Ramos (cell line): ENCODE measurements around the gene WDR62.

ENCODE experiments used
- in situ Hi-C: fragments of 300-500 bp; cut with MboI; formaldehyde crosslinking; loops from one replicate; pipeline ENCODE4 v1.14.3; 2022; ENCODE audit warnings: low sequenced_read_pairs; ENCODE audit not compliant: unreplicated experiment

WDR62 gene

DNA sequence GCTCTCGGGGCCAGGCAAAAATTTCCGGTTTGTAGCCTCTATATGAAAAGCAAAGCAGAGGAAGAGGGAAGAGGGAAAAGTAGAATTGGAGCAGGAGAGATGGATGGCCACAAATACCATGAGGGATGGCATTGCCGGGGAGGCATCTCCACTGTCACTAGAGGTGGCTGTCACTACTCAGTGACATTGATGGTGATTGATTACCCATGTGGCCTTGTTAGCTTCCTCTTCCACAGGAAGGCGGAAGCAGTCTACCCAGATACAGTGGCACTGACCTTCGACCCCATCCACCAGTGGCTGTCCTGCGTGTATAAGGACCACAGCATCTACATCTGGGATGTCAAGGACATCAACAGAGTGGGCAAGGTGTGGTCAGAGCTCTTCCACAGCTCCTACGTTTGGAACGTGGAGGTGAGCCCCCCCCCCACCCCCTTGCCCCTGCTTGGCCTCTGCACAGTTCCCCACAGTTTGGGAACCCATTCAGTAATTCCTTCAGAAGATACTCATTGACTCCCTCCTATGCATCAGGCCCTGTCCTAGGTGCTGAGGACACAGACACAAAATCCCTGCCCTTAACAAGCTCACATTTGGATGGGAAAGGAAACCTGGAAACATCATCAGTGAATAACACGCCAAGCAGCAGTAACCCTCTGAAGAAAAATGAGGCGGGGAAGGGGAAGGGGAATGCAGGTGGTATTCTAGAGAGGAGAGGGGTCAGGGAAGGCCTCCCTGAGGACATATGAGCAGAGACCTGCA lies 18.6 kb downstream of the WDR62 start:
- in situ Hi-C loops = no loop called here

DNA sequence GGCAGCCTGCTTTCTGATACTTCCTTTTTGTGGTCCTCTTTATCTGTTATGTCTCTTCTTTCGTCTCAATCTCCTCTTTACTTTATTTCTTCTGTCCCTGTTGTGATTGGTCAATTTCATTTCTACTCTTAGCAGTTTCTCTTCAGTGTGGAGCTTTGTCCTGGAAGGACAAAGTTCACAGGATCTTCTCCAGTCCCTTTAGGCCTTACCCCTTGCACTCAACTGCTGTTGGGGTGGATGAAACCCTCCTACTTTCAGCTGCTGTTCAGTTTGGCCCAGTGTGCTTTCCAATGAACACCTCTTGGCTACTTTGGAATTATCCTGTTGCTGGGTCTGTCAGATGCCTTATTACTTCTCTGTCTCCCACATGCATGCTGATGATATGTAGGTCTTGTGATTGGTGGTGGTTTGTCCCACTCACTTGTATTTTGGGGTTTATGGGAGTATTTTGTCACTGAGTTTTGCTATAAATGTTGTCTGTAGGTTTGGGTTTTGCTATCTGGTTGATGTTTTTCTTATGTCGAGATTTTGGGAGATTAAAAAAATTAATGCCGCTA lies 24.8 kb downstream of the WDR62 start:
- in situ Hi-C loops = no loop called here

DNA sequence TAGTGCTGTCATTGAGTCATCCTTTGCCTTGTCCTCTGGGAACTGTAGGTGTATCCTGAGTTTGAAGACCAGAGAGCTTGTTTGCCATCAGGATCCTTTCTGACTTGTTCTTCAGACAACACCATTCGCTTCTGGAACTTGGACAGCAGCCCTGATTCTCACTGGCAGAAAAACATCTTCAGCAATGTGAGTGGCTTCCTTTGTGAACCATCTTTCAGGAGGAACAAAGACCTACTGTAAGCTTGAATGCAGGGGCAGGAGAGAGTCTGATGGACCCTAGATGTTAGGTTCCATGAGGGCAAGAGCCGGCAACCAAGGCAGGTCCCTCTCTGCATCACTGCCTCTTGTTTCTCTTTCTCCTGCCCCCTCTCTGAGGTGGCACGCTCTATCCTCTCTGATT lies 26.7 kb downstream of the WDR62 start:
- in situ Hi-C loops = no loop called here

DNA sequence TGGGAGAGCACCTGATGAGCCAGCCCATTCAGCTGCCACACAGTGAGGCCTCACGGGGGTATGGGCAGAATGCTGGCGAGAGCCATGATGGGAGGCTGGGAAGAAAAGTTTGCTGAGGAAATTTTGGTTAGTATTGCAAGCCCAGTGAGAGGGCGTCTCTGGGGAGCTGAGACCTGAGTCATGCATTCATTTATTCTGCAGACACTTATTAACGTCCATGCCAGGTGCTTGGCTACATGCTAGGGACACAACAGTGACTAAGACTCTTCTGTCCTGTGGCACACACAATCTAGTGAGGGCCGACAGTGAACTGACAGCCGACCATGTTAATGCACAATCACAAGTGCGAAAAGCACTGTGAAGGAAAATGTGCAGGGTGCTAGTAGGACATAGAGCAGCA lies 27.2 kb downstream of the WDR62 start:
- in situ Hi-C loops = no loop called here

GRCh38 chr19:36082916-36083315 lies 28.2 kb downstream of the WDR62 start:
- in situ Hi-C loops = no loop called here

GRCh38 chr19:36084231-36085009 lies 29.7 kb downstream of the WDR62 start:
- in situ Hi-C loops = no loop called here

DNA sequence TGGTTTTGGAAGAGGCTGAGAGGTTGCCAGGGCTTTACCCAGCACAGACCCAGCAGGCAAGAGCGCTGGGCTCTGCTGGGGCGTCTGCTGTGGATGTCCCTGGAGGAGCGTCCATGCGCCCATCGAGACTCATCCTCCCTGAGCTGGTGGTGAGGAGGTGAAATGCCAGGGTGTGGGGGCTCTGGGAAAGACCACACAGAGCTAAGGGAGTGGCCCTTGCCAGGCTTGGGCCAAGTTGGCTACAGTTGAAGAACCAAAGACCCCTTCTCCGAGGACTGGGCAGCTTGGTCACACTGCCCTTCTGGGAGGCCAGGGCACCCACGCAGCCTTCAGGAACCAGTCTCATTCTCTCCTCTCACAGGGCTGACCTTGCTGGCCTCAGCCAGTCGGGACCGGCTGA lies 31.6 kb downstream of the WDR62 start:
- in situ Hi-C loops = no loop called here

GRCh38 chr19:36089847-36090246 lies 35.1 kb downstream of the WDR62 start:
- in situ Hi-C loops = no loop called here

- in situ Hi-C loops = no loop called here
Measured at GRCh38 chr19:36090910-36091695, 36.4 kb downstream of the WDR62 start.

- in situ Hi-C loops = no loop called here
Measured at GRCh38 chr19:36092566-36092965, 37.9 kb downstream of the WDR62 start.

GRCh38 chr19:36093146-36093662 lies 38.5 kb downstream of the WDR62 start:
- in situ Hi-C loops = no loop called here

DNA sequence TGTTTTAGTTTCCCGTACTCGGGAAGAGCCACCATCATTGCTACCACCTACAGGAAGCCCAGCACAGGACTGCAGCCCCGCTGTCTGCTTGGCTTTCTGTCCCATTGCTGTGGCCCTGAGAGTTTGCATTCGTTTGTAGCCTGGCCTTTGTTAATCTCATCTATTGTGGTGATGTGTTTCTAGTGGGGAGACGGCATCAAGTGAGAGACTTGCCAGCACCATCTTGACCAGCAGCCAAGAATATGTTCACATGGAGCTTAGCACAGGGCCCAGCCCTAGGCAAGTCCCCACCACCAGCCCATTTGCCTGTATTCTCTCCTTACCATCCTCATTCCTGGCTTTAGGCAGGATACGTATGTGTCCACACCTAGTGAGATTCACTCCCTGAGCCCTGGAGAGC lies 39.0 kb downstream of the WDR62 start:
- in situ Hi-C loops = no loop called here

- in situ Hi-C loops = no loop called here
Measured at GRCh38 chr19:36097036-36097435, 42.3 kb downstream of the WDR62 start.

DNA sequence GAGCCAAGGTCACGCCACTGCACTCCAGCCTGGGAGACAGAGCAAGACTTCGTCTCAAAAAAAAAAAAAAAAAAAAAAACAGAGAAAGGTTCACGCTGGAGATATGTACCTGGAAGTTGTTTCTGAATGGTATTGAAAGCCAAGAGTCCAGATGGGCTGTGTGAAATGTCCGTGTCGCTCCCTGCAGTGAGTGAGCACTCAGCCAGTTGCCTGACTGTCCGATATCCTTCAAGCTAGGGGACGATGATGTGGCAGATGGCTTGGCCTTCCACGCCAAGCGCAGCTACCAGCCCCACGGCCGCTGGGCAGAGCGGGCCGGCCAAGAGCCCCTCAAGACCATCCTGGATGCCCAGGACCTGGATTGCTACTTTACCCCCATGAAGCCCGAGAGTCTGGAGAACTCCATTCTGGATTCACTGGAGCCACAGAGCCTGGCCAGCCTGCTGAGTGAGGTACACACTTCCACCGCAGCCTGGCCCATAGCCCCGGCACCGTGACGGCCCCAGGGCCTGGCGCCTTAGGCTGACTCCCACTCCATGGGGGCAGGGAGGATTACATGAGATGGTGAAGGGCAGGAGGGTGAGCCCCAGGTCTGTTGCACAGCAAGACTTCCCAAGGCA lies 44.6 kb downstream of the WDR62 start:
- in situ Hi-C loops = no loop called here

- in situ Hi-C loops = no loop called here
Measured at GRCh38 chr19:36100476-36100875, 45.8 kb downstream of the WDR62 start.

DNA sequence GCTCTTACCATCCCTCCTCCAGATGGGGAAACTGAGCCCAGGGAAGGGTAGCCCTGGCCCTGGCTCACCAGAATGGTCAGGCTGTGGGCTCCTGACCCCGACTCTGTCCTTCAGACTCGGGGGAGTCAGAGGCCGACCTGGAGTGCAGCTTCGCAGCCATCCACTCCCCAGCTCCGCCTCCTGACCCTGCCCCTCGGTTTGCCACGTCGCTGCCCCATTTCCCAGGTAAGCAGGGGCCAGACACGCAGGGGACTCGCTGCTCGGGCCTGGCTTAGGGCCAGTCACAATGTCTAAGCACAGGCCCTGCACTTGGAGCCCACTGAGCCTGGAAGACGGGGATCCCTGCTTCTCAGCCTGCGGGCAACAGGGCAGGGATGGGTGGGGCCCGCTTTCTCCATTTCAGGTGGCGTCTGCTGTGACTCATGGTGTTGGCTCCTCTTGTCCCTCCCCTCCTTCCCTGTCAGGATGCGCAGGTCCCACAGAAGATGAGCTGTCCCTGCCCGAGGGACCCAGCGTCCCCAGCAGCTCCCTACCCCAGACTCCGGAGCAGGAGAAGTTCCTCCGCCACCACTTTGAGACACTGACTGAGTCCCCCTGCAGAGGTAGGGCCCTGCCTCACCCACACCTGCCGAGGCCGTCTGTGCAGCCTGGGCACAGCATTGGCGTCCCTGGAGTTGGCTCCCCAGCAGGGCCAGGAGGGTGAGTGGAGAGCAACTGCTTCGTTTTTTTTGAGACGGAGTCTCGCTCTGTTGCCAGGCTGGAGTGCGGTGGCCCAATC lies 47.0 kb downstream of the WDR62 start:
- in situ Hi-C loops = no loop called here

- in situ Hi-C loops = no loop called here
Measured at GRCh38 chr19:36103040-36103626, 48.4 kb downstream of the WDR62 start.

- in situ Hi-C loops = no loop called here
Measured at GRCh38 chr19:36103842-36104552, 49.3 kb downstream of the WDR62 start.
